ENCODE data around the gene DAW1. TPM values are rescaled to one million over a fixed set of nuclear protein-coding genes. Genes with fewer than 3 reads are reported as not detected.

DAW1 gene
- total RNA-seq, 1 experiment from 2014 or later: 0.26 TPM

DNA sequence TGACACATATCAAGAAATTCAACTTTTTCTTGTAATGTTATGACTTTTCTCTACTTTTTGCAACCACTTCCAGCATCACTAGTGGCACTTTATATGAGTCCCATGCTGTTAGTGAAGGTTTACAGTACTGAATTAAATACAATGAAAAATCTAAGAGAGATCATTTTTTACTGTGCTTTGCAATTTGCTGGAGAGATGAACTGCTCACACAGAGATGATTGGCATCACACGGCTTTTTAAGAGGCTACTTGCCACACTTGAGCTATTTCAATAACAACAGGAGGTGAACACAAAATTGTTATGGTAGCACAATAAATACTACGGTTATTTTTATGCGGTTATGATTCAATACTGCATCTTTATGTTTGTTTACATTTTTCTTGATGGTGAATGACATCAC, 88.9 kb downstream of the DAW1 start:
- TF ChIP-seq, protein P1, sequence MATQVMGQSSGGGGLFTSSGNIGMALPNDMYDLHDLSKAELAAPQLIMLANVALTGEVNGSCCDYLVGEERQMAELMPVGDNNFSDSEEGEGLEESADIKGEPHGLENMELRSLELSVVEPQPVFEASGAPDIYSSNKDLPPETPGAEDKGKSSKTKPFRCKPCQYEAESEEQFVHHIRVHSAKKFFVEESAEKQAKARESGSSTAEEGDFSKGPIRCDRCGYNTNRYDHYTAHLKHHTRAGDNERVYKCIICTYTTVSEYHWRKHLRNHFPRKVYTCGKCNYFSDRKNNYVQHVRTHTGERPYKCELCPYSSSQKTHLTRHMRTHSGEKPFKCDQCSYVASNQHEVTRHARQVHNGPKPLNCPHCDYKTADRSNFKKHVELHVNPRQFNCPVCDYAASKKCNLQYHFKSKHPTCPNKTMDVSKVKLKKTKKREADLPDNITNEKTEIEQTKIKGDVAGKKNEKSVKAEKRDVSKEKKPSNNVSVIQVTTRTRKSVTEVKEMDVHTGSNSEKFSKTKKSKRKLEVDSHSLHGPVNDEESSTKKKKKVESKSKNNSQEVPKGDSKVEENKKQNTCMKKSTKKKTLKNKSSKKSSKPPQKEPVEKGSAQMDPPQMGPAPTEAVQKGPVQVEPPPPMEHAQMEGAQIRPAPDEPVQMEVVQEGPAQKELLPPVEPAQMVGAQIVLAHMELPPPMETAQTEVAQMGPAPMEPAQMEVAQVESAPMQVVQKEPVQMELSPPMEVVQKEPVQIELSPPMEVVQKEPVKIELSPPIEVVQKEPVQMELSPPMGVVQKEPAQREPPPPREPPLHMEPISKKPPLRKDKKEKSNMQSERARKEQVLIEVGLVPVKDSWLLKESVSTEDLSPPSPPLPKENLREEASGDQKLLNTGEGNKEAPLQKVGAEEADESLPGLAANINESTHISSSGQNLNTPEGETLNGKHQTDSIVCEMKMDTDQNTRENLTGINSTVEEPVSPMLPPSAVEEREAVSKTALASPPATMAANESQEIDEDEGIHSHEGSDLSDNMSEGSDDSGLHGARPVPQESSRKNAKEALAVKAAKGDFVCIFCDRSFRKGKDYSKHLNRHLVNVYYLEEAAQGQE (IDR thresholded peaks at IDR 0.05; ENCODE audit: insufficient read depth in 1 of 2, low read depth in 2 of 2, low read length in 1 of 2): no peak
- TF ChIP-seq POLR2AphosphoS5 (IDR thresholded peaks at IDR 0.05; ENCODE audit: low read depth, low read length) (no peak), SIN3A (IDR thresholded peaks at IDR 0.05; ENCODE audit: borderline replicate concordance, insufficient read depth, low read depth, low read length) (no peak), TCF7L2 (IDR thresholded peaks at IDR 0.05; ENCODE audit: low read depth, low read length) (no peak)
- TF ChIP-seq, protein P2, sequence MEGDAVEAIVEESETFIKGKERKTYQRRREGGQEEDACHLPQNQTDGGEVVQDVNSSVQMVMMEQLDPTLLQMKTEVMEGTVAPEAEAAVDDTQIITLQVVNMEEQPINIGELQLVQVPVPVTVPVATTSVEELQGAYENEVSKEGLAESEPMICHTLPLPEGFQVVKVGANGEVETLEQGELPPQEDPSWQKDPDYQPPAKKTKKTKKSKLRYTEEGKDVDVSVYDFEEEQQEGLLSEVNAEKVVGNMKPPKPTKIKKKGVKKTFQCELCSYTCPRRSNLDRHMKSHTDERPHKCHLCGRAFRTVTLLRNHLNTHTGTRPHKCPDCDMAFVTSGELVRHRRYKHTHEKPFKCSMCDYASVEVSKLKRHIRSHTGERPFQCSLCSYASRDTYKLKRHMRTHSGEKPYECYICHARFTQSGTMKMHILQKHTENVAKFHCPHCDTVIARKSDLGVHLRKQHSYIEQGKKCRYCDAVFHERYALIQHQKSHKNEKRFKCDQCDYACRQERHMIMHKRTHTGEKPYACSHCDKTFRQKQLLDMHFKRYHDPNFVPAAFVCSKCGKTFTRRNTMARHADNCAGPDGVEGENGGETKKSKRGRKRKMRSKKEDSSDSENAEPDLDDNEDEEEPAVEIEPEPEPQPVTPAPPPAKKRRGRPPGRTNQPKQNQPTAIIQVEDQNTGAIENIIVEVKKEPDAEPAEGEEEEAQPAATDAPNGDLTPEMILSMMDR (IDR thresholded peaks at IDR 0.05): no peak
- no TSS peak for BruUV-seq (replicated peaks)
- POLR2A ChIA-PET: no interaction called here
- no peaks in the 10 kb centered on the region for H3K27me3 ChIP-seq (ENCODE audit: control insufficient read depth, insufficient read depth, low read length)
- no peak overlapping the region for H3K4me3 ChIP-seq (ENCODE audit: low read depth in 2 of 2, low read length in 2 of 2)
- in situ Hi-C loops (cut with HindIII; ENCODE audit: low pct_unique_long_range_greater_than_20kb, low sequenced_read_pairs) (no loop called here), intact Hi-C loops (cut with micrococcal nuclease; ENCODE audit: unreplicated experiment) (no loop called here)
- CTCF ChIA-PET: no interaction called here
- H3K36me3 ChIP-seq (ENCODE audit: control insufficient read depth, insufficient read depth, low read length): no peaks in the 10 kb centered on the region
- no peak overlapping the region for H3K27ac ChIP-seq (ENCODE audit: low read length)
- H3K9me3 ChIP-seq (ENCODE audit: control insufficient read depth, insufficient read depth, low read depth, low read length): no peaks in the 10 kb centered on the region
- DNase-seq (ENCODE audit: low read depth, low spot score) (no peak), ATAC-seq (no peak)
- H3K4me1 ChIP-seq (ENCODE audit: control insufficient read depth, insufficient read depth, low read length): no peaks in the 10 kb centered on the region

DNA sequence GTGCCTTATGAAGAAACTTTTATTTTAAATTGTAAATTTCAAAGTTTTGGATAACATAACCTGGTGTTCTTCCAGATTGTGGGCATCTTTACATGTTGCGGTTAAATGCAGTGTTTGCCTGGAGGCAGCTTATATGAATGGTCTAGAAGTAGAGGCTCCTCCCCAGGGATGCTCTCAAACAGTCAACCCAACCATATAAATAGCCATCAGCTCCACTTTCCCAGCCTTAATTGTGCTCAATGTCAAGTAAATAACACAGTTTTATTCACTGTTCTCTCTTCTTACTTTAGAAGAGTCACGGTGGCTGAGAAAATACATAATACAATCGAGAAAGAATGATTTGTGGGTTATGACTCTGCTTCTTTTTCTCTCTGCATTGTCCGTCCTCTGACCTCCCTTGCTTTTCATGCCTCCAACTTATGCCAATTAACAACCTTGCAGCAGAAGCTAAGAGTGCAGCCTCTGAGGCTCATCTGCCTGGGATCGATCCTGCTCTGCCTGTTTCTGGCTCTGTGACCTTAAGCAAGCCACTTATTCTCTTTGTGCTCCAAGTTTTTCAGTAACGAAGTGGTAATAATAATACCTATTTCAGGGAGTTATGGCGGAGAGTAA, 100.3 kb downstream of the DAW1 start:
- in situ Hi-C loops (cut with HindIII; ENCODE audit: low pct_unique_long_range_greater_than_20kb, low sequenced_read_pairs): no loop called here
- no peaks in the 10 kb centered on the region for H3K9me3 ChIP-seq (ENCODE audit: control insufficient read depth, insufficient read depth, low read depth, low read length)
- no peaks in the 10 kb centered on the region for H3K27me3 ChIP-seq (ENCODE audit: control insufficient read depth, insufficient read depth, low read length)
- ATAC-seq (no peak), DNase-seq (ENCODE audit: low read depth, low spot score) (no peak)
- intact Hi-C loops (cut with micrococcal nuclease; ENCODE audit: unreplicated experiment): no loop called here
- POLR2A ChIA-PET: no interaction called here
- H3K27ac ChIP-seq (ENCODE audit: low read length): no peak overlapping the region
- H3K4me1 ChIP-seq (ENCODE audit: control insufficient read depth, insufficient read depth, low read length): no peaks in the 10 kb centered on the region
- TF ChIP-seq, protein P2 (IDR thresholded peaks at IDR 0.05): no peak
- no peak for TF ChIP-seq TCF7L2 (IDR thresholded peaks at IDR 0.05; ENCODE audit: low read depth, low read length)
- TF ChIP-seq, protein P1 (IDR thresholded peaks at IDR 0.05; ENCODE audit: insufficient read depth in 1 of 2, low read depth in 2 of 2, low read length in 1 of 2): no peak
- no peak for TF ChIP-seq SIN3A (IDR thresholded peaks at IDR 0.05; ENCODE audit: borderline replicate concordance, insufficient read depth, low read depth, low read length)
- no peak for TF ChIP-seq POLR2AphosphoS5 (IDR thresholded peaks at IDR 0.05; ENCODE audit: low read depth, low read length)
- no TSS peak for BruUV-seq (replicated peaks)
- CTCF ChIA-PET: no interaction called here
- no peaks in the 10 kb centered on the region for H3K36me3 ChIP-seq (ENCODE audit: control insufficient read depth, insufficient read depth, low read length)
- H3K4me3 ChIP-seq (ENCODE audit: low read depth in 2 of 2, low read length in 2 of 2): no peak overlapping the region

All from Panc1 (cell line).